ENCODE data around the gene MARS1.
A peak's percentile ranks its signal among the peaks of the same experiment; 100 is the strongest.

Gene MARS1

DNA sequence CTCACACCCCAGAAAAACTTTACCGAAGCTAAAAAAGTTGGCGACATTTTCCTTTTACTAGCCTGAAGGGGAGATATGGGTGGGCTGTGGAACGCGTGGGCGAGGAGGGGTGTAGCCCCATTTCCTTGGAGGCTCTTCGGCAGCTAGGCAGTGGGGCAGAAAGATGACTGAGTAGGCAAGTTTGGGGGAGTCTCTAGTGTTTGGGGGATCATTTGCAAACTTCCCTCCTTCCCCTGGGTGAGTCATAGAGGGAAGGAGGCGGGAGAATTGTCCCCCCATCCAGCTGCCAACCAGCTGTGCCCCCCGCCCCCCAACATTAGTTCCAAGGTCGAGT lies 26.0 kb upstream of the MARS1 start:
- TF ChIP-seq CTCF (IDR thresholded peaks at IDR 0.05; ENCODE audit: insufficient read depth, low read depth, low read length, missing control alignments), result no peak
- peak; percentile 26 for DNase-seq (ENCODE audit: low read depth)
- peak overlapping the region; percentile 55 for H3K4me3 ChIP-seq (ENCODE audit: low read length)

GRCh38 chr12:57462251-57462911 lies 25.5 kb upstream of the MARS1 start:
- TF ChIP-seq CTCF (IDR thresholded peaks at IDR 0.05; ENCODE audit: insufficient read depth, low read depth, low read length, missing control alignments), result peak; percentile 96
- peak overlapping the region; percentile 55 for H3K4me3 ChIP-seq (ENCODE audit: low read length)
- peak; percentile 89 for DNase-seq (ENCODE audit: low read depth)

DNA sequence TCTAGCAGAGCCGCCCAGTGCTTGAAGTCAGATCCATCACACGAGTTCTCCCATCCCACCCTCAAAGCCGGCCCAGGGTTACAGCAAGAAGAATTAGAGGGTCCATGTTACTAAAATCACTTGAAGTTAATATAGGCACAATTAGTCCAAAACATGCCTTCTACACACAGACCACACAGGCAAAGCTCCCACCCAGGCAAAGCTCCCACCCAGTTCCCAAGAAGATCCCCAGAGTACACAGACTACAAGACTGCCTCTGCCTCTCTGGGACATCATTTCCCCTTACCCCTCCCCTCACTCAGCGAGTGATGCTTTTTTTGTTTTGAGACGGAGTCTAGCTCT lies 25.0 kb upstream of the MARS1 start:
- DNase-seq (ENCODE audit: low read depth), result no peak
- no peak for TF ChIP-seq CTCF (IDR thresholded peaks at IDR 0.05; ENCODE audit: insufficient read depth, low read depth, low read length, missing control alignments)
- no peak overlapping the region for H3K4me3 ChIP-seq (ENCODE audit: low read length)

DNA sequence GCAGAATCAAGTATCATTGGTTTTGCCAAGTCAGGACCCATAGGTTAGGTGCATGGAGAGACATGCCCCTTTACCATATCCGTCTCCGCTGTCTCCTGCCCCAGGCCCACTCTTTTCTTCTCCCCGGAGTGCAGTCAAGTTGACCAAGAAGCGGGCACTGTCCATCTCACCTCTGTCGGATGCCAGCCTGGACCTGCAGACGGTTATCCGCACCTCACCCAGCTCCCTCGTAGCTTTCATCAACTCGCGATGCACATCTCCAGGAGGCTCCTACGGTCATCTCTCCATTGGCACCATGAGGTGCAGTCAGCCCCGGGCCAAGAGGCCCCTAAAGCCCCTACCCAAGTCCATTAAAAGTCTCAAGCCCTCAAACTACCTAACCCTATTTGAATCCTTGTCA lies 23.3 kb upstream of the MARS1 start:
- no peak for DNase-seq (ENCODE audit: low read depth)
- no peak for TF ChIP-seq CTCF (IDR thresholded peaks at IDR 0.05; ENCODE audit: insufficient read depth, low read depth, low read length, missing control alignments)

DNA sequence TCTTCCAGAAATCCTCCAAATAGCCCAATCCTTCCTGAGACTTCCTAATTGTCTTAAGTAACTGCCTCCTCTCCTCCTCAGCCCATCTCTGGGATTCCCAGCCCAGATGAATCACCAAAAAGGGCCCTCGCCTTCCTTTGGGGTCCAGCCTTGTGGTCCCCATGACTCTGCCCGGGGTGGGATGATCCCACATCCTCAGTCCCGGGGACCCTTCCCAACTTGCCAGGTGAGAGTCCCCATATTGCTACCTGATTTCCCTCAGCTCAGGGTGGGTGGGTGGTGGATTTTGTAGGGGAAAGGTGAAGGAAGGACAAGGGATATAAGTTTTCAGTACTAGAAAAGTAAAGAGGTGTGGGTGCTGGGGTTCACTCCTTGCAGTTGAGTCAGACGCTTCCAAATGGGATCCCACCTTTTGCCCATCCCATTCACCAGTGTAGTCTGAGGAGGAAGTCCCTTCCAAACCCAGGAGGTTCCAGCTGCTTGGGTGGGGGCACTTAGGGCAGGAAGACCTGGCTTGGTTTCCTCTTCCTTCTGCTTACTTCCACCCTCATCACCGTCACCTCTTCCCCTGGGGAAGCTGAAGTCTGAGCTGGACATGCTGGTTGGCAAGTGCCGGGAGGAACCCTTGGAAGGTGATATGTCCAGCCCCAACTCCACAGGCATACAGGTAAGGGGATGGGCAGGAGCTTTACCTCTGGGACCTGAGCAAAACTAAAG lies 22.7 kb upstream of the MARS1 start:
- no peak for DNase-seq (ENCODE audit: low read depth)
- no peak overlapping the region for H3K4me3 ChIP-seq (ENCODE audit: low read length)
- TF ChIP-seq CTCF (IDR thresholded peaks at IDR 0.05; ENCODE audit: insufficient read depth, low read depth, low read length, missing control alignments), result no peak

More for the DNA sequence above, 23.3 kb upstream of the MARS1 start:
- H3K4me3 ChIP-seq (ENCODE audit: low read length), result no peak overlapping the region

DNA sequence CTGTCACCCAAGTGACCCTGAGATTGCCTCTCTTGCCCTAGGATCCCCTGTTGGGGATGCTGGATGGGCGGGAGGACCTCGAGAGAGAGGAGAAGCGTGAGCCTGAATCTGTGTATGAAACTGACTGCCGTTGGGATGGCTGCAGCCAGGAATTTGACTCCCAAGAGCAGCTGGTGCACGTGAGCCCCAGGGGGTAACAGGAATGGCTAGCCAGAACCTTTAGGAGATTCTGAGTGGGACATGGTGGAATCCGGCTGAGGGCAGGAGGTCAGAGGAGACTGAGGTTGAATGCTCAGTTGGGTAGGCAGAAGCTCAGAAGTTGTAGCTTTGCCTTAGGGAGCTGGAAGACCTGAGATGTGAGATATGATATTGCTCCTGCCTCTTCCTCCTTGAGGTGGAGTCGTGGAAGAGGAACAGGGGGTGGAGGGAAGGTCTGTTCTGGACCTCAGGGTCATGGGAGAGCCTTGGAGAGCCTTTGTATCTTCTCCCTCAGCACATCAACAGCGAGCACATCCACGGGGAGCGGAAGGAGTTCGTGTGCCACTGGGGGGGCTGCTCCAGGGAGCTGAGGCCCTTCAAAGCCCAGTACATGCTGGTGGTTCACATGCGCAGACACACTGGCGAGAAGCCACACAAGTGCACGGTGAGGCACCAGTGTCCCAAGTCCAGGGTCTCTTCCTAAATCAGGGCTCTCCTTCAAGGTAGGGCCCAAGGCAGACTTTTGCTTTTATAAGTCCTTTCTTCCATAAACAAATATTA lies 21.9 kb upstream of the MARS1 start:
- TF ChIP-seq CTCF (IDR thresholded peaks at IDR 0.05; ENCODE audit: insufficient read depth, low read depth, low read length, missing control alignments), result no peak

More for the DNA sequence above, 21.9 kb upstream of the MARS1 start:
- H3K4me3 ChIP-seq (ENCODE audit: low read length), result no peak overlapping the region
- DNase-seq (ENCODE audit: low read depth), result no peak
